Measurements from ENCODE around the gene SV2B.

- TF ChIP-seq POLR2A (IDR thresholded peaks at IDR 0.05) = no peak
- no peak for TF ChIP-seq CTCF (IDR thresholded peaks at IDR 0.05)
These were observed 179.4 kb downstream of the SV2B start for GRCh38 chr15:91279486-91279885.

Measured in lower leg skin (tissue), 3 donors.